GM18951 (cell line): ENCODE data around the gene BANP.
"Not testable (repeated sequence)": the region's sequence is repeated elsewhere in the genome, so short reads cannot be mapped to it uniquely, and the experiment has no call there.

ENCODE experiments used
- POLR2A ChIP-seq: IDR thresholded peaks from 4 replicates; pipeline ENCODE4 v1.6.1; 2011; ENCODE audit warnings: mild to moderate bottlenecking; ENCODE audit not compliant: insufficient read length, insufficient read depth; ENCODE audit errors: extremely low read depth
- in situ Hi-C: fragments of 300-500 bp; cut with MboI; formaldehyde crosslinking; loops from one replicate; pipeline ENCODE4 v1.12.0; 2022; ENCODE audit warnings: low sequenced_read_pairs, mixed read lengths, inconsistent platforms; ENCODE audit not compliant: unreplicated experiment

Gene BANP

GRCh38 chr16:88009563-88010342 is 58.5 kb downstream of the BANP start:
- no peak for TF ChIP-seq POLR2A
- in situ Hi-C loops: no loop called here

DNA sequence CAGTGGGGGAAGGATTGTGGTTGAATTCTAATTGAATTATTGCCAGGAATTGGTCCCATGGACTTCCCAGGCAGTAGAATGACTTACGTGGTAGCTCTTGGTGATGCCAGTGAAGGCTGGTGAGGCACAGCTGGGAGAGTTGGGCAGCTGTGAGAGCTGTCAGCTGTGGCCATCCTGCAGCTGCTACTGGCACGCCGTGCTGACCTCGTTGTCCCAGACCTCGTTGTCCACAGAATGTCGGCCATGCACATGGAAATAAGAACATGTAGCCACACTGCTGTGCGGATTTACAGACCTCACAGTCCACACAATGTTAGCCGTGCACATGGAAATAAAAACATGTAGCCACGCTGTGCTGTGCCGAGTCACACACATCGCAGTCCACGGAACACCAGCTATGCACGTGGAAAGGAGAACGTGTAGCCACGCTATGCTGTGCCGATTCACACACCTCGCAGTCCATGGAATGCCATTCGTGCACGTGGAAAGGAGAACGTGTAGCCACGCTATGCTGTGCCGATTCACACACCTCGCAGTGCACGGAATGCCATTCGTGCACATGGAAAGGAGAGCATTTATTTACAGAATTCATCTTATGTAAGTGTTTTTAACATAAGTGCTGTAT is 59.2 kb downstream of the BANP start:
- in situ Hi-C loops: no loop called here
- no peak for TF ChIP-seq POLR2A

GRCh38 chr16:88010968-88011483 is 59.8 kb downstream of the BANP start:
- in situ Hi-C loops: no loop called here
- TF ChIP-seq POLR2A: no peak

DNA sequence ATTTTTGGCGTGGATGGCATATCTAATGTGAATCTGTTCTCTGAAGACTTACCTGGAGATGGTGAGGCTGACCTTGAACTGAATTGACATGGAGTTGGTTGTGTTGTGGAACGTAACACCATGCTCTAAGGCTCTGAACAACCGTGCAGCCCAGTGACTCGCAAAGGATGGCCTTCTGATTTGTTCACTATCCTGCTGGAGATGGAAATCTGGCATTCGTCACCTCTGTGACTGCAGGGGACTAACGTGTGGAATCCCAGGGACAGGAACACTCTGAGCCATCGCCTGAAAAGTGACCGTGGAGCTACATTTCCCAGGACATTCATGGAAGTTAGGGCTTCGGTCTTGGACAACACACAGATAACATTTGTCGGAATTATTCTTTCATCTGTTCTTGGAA is 61.1 kb downstream of the BANP start:
- in situ Hi-C loops: no loop called here
- no peak for TF ChIP-seq POLR2A

DNA sequence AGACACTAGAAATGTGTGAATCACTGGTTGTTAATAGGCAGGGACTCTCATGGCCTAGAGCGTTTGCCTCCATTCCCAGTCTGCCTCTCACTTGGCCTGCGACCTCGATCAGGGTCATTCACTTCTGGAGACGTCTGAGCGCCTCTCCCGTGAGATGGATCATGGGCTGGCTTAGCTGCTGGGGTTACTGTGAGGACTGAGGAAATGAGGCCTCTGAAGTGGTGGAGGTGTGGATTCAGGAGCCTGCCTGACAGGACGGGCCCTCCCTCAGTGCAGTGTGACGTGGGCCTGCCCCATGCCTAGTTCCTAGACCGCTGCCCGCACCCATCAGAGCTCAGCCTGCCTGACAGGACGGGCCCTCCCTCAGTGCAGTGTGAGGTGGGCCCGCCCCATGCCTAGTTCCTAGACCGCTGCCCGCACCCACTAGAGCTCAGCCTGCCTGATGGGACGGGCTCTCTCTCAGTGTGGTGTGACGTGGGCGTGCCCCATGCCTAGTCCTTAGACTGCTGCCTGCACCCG is 61.9 kb downstream of the BANP start:
- TF ChIP-seq POLR2A: no peak
- in situ Hi-C loops: no loop called here

DNA sequence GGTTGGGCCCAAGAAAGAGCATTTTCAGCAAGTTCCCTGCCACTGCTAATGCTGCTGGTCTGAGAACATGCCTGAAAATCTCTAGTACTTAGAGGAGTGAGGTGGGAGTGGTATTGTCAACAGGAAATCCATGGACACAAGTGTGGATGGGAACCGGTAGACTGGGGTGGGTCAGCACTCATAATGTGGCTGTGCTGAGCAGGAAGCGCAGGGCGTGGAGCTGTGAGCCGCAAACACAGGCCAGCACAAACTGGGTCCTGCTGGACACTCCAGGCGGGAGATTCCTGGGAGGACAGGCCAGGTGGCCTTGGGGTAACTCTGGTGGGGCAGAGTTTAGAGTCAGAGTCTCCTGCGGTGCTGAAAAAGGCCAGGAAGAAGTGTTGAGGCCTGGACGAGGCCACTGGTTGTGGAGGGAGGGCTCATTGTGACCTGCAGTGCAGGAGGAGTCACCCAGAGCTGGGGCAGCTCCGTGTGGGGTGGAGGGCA is 62.6 kb downstream of the BANP start:
- in situ Hi-C loops: no loop called here
- no peak for TF ChIP-seq POLR2A

GRCh38 chr16:88014252-88014781 is 63.1 kb downstream of the BANP start:
- in situ Hi-C loops: no loop called here
- no peak for TF ChIP-seq POLR2A

DNA sequence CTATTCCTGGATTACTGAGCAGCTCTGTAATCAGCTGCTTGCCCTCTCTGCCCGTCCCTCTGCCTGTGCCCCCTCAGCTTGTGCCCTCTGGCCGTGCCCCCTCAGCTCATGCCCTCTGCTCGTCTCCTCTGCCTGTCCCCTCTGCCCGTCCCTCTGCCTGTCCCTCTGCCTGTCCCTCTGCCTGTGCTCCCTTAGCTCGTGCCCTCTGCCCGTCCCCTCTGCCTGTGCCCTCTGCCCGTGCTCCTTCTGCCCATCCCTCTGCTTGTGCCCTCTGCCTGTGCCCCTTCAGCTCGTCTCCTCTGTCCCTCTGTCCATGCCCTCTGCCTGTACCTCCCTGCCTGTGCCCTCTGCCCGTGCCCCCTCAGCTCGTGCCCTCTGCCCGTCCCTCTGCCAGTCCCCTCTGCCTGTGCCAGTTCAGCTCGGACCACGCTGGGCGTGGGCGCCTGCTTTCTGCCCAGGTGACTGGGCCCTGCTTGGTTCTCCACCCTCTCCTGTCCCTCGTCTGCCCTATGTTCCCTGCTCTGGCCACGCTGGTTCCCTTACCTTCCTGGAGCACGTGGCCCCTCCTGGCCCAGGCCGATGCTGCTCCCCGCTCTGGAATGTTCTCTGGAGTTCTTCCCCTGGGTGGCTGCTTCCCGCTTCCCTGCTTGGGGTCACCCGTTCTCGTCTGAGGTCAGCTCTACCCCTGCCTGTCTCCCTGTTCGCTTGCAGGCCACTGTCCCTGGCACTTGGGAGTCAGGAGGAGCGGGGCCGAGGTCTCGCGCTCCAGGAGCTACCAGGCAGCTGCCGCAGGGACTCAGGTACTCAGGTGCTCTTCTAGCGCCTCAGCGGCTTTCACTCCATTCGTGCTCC is 63.9 kb downstream of the BANP start:
- in situ Hi-C loops: no loop called here
- TF ChIP-seq POLR2A: no peak

DNA sequence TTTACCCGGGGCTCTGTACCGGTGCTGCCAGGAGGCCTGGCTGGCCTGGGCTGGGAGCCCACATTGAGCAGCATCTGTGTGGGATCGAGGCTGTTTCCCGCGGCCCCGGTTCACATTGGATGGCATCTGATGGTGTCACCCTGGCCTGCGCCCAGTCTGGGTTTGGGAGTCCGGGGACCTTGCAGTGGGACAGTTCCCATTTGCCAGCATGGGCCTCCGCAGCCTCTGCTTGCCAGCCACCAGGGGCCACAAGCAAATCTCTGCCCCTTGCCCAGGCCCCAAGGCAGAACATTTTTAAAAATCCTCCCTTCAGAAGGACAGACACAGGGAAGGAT is 64.5 kb downstream of the BANP start:
- no peak for TF ChIP-seq POLR2A
- in situ Hi-C loops: no loop called here

GRCh38 chr16:88016386-88016785 is 65.2 kb downstream of the BANP start:
- in situ Hi-C loops: not testable (repeated sequence)

DNA sequence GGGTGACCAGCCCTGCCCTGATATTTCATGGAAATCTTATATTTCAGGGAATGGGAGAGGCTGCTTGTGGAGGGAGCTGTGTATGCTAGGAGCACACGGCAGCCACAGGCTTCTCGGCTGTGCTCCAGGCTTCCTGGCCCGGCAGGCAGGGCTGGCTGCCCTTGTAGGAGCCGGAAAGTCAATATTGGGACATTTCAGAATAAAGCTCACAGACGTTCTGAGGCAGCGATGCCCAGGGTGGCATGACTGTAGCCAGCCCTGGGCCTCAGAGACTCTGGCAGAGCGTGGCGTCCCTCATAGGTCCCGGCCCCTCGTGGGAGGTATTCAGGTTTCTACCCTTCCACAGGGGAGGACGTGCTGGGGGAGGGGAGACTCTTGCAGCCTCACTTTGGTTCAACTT is 65.7 kb downstream of the BANP start:
- TF ChIP-seq POLR2A: no peak
- in situ Hi-C loops: no loop called here

DNA sequence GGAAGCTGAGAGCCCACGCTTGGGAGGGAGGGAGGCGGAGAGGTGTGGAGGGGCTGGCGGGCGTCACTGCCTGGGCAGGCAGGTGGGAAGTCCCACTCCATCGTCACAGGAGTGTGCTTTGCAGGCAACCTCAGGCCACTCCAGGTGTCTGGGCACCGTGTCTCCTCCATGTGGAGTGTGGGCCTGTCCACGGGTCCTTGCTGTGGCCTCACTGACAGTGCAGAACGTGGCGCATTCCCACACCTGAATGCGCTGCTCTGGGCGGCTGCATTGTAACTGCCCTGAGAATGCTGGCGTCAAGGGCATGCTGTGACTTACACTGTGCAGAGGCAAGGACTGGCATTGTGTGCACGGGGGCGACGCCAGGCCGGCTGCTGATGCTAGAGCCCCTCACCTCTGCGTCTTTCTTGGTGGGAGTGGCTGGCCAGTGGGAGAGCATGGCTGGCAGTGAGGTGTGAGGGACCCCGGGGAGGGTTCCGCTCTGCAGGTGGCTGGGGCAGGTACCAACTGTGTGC is 66.4 kb downstream of the BANP start:
- in situ Hi-C loops: no loop called here
- TF ChIP-seq POLR2A: no peak

DNA sequence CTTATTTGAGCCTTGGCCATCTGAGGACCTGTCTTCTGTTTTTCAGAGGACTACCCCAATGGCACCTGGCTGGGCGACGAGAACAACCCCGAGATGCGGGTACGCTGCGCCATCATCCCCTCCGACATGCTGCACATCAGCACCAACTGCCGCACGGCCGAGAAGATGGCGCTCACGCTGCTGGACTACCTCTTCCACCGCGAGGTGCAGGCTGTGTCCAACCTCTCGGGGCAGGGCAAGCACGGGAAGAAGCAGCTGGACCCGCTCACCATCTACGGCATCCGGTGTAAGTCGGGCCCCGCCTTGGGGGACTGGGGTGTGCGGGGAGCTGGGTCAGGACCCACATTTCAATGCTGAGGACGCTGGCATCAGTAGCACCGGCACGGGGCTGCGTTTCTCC is 67.1 kb downstream of the BANP start:
- in situ Hi-C loops: not testable (repeated sequence)

DNA sequence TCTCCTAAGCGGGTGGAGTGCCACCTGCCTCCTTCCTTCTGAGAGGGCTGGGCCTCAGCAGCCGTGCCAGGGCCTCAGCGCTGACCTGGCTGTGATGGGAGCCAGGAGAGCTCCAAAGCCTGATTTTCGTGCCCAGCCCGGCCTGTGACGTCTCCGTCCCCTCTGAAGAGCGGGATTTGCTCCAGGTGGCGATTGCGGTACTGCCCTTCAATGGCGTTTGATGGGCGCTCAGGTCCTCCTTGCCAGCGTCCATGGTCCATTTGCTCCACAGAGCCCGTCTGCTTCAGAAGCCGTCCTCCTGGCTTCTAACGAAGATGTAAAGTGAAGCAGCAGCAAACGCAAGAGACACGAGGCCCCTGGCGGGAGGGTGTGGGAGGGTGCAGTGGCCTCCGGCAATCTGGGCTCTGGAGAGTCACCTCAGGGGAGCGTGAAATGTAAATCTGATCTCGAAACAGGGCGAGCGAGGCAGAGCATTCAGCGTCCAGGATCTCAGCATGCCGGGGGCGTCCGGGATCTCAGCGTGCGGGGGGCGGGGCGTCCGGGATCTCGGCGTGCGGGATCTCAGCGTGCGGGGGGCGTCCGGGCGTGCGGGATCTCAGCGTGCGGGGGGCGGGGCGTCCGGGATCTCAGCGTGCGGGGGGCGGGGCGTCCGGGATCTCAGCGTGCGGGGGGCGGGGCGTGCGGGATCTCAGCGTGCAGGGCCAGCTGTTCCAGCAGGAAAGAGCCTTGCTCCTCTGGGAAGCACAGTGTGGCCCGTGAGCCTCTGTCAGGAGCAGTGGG is 68.0 kb downstream of the BANP start:
- in situ Hi-C loops: not testable (repeated sequence)
